Measurements from ENCODE around the gene ETV6.

The ETV6 gene

DNA sequence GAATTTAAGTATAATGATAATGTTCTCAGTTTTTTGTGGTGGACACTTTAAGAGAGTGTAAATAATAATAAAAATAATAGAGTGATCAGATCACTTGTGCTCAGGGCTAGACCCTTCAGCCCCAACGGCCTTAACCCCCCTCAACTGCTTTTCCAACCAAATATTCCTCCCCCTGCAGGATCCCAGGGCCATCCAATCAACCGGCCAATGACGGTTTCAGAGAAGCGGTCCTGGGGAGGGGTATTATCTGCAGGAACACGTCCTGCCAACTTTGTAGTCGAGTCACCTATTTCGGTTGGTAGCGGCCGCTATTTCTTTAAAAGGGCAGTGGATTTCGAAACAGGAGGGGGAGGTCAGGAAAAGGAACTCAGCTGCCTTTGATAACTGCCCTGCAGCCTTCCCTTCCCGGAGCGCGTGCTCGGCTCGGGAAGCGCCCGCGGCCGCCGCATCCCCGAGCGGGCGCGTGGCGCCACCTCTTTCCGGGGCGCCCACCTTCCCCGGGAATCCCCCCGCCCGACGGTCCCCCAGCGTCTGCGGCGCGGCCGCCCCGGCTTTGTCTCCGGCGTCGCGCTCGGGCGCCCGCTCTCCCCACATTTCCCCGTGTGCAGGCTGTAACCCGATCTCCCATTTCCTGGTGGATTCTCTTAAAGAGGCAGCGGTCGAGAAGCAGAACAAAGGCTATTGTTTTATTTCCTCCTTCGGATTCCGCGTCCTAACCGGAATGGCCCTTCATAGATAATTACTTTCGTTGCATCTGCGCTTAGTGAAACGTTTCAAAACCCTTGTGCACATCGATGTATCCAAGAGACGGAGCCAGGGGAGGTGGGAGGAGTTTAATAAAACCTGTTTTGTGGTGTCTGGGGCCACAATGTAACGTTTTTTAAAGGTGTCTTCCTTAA, 711 bp upstream of the ETV6 start:
- peak; percentile 59 for DNase-seq

DNA sequence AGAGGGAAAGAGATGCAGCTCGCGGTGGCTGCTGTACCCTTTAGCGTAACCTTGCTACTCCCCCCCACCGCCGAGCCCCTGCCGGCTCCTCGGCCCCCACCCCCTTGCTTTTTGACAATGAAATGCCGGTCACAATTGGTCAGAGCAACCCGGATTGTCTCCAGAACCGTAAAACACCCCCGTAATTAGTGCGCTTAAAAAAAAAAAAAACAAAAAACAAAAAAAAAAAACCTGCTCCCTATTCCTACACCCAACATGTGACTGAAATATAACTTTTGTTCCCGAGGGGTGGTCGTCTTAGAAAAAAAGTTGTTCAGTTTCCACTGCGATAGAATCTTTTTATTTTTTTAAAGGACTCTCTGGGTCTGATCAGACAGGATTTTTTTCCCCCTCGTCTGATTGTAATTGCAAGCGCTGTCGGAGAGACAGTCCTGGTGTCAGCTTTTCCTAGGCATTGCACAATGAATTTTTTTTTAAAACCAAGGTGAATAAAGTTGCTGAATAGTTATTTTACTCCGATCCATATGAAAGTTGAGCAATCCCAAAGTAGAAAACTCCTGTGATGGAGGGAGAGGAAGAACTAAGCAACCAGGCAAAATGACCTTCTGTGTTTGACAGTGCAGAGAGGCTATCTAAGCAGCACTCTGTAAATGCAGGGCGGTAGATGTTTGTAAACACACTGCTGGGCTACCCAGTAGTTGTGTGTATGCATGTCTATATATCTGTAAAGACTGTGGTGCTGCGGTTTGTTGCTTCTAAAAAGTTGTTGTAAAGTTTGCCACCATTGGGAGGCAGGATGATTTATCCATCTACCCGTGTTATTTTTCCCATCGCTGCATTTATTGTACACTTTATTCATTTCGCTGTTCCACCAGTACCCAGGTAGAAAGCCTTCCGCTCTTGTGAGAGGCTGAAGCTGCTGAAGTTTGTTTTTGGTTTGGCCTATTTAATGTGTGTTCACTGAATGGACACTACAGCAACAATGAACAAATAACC, 1.1 kb downstream of the ETV6 start:
- DNase-seq, result peak; percentile 17

DNA sequence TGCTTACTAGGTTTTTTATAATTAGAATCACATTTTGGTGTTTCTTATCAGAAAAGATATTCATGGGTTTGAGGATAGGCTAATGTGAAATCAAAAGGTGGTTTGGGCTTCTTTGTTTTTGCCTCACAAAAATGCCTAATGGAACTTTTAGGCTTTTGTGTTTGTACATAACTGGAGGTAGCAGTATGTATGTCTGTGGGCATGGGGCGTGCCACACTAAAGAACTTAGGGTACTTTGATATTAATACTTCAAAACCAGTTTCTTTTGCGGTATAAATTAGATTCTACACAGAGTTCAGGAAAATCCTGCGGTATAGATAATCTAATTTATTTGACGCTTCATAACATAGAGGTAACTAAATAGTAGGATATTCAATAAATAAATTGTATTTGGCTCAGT, 1.9 kb downstream of the ETV6 start:
- DNase-seq, result peak; percentile 27

DNA sequence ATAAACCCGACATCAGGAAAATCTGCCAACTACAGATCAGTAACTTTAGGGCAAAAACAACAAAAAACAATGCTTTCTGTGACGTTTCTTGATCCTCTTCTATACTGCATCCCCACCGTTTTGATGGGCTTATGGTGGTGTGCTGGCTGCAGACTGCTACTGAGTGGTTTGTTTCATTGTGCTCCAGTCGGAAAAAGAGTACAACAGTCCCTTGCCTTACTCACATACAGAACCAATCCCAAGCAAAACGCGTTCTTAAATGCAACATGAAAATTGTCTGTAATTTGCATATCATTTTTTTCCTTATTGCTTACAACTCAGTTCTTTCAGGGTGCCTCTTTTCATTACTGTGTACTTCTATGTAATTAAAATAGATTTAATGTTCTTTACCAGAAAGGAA, 2.3 kb downstream of the ETV6 start:
- DNase-seq, result no peak

DNA sequence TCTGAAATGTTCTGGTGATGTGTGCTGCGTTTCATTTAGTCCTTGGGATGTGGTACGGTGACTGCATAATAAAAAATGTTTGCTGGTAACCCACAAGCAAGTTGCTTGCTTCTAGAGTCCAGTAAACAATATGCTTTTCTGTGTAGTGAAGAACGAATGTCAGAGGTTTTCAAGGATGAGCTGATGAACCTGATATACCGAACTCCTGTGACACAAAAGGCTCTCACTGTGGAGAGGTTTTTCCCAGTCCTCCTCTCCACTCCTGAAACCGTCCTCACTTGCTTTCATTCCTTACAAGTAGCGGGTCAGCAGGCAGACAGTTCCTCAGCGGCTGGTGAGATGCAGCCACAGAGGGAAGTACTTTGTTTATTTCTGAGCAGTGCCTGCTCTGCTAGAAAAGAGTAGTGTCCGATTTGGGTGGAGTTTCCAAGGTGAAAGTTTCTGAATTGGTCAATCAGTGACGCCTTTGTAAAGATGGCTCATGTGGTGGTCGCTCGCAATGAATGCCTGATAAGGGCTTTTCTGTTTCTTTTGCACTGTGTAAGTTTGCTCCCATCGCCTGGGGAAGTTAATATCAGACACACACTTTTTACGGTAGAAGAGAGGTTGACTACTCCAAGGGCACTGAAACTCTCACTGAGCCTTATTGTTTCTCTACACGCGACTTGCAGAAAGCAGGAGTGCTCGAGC, 3.0 kb downstream of the ETV6 start:
- DNase-seq, result no peak

DNA sequence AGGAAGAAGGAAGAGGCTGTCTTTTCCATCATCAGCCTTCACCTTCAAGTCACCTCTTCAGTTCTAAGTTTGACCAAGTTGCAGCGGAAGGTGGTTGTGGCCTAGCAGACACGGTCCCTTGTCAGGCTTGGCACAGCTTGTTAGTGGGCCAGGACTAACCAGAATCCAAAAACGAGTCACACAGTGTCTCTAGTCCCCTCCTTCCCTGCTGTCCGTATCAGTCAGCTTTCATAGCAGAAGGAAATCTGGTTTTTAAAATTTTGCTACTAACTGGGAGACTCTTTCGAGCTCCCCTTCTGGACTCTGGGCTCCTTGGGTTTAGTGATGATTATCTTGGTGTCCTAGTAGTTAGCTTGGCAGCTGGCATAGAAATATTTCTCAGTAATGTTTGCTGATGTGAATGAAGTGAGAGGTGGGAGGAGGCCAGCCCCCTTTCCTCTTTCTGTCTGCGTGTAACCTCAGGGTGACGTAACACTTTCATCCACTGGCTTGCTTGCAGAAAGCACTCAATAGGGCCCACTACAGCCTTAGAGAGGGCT, 3.8 kb downstream of the ETV6 start:
- DNase-seq, result peak; percentile 37

DNA sequence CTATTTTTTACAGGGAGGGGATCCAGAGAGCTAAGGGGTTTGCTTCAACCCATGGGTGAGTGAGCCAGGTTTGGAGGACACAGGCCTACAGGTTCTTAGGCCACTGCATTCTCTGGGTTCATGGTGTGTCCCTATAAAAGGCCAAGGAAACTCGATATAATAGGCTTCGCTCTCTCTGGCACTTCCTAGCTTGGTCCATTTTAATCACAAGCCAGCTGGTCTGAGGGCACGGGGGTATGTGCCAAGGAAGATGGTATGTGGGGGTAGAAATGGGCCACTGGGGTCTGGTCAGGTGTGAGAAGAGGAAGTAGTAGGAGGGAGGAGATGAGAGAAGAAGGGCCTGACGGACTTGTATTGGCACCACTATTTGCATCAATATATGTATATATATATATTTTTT, 4.9 kb downstream of the ETV6 start:
- no peak for DNase-seq

DNA sequence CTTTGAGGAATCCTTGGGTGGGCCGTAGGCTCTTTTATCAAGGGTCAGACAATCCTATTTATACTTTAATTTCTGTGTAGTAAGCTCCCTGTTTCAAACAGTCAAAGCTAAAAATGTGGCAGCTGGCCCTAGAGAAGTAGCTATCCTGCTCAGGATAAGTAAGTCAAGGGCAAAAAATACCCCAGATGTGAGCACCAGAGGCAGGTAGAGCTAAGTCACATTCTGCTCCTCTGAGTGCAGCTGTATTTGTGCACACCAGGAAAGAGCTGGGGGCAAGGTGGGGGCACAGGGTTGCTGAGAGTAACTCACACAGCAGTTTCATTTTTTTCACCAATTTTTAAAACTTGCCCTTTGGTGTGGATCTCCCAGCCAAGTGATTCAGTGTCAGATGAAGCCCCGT, 5.3 kb downstream of the ETV6 start:
- DNase-seq, result no peak

DNA sequence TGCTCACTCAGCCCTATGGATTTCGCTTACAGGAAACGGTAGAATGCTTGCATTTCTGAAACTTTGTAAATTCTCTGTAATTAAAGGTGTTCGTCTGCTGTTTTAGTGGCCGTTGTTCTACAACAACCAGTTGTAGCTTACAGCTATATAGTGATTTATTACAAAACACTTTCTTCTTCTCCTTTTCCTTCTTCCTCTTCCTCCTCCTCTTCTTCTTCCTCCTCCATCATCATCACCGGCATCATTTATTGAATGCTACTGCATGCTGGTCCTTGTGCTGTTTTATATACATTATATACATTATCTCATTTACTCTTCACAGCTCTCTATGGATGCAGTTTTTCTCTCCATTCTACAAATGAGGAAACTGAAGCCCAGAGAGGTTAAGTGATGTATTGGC, 6.4 kb downstream of the ETV6 start:
- DNase-seq, result no peak

DNA sequence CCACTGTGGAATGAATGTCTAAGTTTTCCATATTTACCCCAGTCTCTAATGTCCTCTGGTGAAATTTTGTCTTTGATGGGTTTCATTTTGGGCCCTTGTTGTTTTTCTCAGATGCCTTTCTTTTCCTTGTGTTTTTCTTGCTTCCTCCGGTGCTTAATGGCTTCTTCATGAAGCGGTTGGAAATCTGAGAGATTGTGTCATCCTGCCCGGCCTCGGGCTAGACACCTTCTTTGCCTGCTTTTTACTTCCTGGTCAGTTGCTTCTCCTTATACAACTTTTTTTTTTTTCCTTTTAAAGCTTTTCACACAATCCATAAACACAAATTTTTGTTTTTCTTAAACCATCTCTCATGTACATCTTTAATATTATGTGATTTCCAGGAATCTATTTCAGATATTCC, 7.1 kb downstream of the ETV6 start:
- DNase-seq, result no peak

DNA sequence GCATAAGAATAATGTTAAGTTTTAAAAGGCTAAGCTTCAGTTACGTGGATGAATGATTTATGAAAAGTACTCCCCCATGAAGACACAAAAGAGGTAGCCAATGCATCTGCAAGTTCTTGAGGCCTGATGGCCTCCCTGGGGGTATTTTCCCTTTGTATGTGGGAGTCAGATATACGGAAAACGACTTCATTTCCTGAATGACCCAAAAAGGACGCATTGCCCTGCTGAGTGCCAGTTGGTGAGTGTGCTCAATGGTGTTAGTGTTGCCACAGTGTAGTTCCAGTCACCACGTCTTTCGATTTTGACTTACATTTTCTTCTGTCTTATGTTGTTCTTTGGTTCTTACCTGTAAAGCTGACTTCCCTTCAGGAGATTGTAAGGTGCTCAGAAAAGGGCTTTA, 8.0 kb downstream of the ETV6 start:
- no peak for DNase-seq

DNA sequence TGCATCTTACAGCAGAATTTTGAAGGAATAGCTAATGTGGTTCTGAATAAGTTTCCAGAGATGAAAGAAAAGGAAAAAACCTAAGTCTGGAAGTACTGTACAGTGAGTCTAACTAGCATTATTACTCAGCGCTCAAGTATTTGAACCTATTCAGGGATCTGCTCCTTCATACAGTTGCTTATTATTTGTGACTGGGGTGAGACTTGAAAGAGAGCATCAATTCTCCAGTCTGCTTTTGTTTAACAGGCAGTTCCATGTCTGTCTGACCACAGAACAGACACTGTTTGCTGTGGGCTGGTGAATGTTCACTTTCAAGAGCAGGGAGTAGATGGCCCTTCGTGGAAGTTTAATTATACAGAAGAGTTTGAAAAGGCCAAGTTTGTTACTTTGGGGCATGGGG, 9.3 kb downstream of the ETV6 start:
- DNase-seq, result no peak

DNA sequence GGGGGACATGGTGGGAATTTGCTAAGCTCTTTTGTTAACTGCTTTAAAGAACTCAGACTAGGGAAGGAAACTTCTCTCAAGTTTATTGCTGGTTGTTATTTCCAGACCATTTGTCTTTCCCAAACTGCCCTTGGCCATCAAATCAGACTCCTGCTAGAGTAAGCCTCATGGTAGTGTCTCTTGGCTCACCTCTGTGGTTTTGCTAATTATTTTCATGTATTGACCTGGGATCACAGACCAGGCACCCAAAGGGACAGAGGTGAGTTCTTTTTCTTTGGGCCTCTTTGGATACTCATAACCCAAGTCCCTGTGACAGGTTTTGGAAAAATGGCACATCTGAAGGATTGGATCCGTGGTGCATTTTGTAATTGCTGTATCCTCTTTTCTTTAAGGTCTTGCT, 11.2 kb downstream of the ETV6 start:
- no peak for DNase-seq

DNA sequence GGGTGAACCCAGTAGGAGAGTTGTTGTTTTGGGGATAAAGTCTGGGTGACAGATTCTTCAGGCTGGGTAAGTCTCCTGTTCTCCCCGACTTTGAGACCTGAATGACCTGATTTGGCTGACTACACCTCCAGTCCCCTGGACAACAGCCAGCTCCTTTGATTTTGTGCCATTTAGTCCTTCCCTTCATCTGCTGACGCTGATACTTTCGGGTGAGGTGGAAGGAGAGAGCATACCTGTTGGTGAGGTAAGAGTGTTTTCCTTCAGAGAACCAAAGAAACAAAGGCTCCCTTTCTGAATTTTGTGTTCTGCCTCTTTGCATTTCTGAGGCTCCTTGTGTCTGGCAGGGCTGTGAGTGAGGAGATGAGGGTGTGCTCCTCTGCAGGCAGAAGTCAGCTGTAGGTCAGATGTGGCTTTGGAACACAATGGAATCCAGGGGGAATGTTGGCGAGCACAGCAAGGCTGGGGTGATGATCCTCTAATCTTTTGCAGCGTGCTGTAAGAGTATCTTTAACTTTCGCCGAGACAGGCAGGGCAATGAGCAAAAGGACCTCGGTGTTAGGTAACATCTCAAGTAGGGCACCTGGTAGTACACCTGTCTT, 12.1 kb downstream of the ETV6 start:
- DNase-seq, result no peak

DNA sequence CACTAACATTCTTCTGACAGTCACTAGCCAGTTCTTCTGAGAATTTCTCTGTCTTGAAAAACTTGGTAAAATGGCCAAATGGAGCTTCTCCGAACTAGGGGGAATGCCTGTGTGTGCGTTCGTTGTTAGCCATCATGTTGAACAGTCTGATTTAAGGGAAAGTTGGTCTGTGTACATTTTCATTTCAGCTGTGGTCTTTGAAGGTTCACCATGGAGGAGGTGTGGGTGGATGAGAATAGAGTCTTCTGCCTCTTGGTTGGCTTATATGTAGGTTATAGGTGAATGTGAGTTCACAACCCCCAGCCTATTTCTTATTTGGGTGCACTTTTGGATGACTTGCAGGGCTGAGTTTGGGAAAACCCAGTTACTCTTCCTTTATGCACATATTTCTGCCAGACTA, 12.9 kb downstream of the ETV6 start:
- no peak for DNase-seq

DNA sequence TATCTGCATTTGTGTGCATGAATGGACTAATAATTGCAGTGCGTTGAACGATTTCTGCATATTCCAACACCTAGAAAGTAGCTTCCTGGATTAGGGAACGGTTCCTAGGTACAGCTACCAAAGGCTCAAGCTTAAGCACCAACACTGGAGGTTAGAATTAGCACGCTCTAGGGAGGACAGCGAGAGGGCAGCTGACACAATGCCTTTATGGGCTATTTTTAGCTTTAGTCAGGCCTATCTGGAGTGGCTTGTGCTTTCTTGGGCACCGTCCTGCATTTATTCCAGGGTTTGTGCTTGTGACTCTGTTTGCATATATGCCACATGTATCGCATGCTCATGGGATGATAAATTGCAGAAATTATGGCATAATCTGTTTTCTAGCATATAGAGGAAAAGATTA, 13.7 kb downstream of the ETV6 start:
- no peak for DNase-seq

DNA sequence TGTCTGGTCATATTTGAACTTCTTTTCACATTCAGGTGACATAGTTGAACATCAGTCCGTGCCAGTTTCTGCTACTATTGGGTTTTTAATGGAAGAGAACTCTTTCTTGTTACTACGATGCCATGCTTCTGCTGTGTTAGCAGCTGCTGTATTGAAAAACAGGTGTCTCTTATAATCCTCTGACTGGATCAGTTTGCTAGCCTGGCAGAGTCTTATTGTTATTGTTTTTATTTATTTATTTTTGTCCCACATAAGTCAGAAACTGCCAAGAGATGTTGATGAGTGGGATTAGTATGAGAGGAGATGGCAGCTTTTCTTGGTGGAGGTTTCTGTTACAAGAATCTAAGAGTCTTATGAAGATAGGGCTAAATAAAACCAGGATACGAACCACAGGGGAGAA, 14.6 kb downstream of the ETV6 start:
- no peak for DNase-seq

DNA sequence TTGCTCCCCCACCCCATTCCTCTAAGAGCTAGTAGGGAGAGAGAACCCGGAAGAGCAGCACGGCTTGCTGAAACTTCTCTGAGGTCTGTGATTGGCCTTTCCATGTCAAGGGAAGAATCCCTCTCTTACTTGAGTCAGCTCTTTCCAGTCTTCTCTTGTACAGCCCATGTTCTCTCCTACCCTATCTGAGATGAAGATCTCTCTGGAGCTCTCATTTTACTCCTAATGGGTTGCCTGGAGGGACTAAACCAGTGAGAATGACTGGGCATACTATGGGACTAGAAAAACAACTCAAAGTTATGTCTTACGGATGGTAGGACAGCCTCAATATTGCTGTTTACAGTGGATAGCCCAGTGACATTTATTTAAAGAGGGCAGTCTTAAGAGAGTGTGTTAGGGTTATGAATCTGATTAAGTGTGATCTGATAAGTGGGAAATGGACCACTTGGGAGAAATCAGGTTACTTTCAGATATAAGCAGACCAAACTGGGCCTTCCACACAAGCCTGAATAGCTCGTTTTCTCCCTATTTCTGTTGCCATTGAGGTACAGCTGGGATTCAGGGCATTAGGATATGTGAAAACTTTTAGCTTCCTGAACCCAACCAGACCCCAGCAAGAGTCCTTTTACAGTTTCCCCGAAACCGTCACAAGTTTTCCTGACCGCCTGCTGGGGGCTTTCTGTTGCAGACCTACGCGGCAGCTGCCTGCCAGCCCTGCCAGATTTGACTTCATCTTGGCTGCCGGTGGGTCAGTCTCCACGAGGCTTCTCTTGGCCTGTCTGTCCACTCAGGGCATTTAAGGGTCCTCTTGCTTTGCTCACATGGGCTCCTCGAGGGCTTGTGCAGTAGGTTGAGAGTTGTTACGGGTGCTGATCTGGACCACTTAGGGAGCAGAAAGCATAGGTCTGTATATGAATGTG, 16.9 kb downstream of the ETV6 start:
- no peak for DNase-seq

DNA sequence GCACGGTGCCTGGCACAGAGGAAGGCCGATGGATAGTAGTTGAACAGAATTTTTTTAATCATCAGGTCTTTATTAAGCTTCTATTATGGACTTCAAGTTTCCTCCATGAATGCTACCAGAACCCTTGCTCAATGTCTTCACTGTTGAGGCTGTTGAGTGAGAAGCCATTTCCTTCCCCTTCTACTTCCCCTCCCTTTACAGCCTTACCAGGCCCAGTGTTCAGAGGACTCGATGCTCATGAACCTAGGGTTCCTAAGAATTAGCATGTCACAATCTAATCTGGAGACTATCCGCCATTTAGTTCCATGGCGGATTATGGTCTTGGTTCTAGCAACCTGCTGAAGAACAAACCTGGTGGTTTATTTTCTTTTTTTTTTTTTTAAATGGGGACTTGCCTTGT, 17.7 kb downstream of the ETV6 start:
- DNase-seq, result no peak

DNA sequence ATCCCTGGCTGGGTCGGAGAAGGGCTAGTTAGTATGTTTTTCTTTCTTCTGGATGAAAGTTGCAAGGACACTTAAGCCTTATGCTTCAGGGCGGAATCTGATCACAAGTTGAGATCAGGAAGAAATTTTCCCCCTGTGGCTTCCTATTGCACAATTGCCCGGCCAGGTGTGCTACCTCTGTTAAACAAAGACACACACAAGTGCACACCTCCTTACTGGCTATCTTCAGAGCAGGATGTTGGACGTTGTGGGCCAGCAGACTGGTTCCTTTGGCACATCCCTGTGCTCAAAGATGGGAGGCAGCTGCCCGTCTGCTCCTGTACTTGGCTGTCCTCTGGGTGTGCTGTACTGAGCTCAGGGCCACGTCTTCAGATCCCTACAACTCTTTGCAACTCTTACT, 19.1 kb downstream of the ETV6 start:
- DNase-seq, result no peak

DNA sequence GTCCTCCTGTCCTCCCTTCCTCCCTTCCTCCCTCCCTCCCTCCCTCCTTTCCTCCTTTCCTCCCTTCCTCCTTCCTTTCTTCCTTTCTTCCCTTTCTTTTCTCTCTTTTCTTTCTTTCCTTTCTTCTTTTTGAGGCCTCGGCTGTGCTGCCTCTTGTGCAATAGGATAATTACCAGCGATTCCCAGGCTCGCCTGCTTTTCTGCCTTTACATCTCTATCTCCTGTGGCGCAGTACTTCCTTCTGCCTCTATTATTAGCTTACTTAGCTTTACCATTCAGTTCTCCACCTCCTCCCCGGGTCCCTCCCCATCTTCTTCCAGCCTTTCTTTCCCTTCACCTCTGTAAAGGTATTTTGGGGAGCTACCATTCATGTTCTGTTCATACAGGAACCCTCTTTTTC, 19.9 kb downstream of the ETV6 start:
- DNase-seq, result no peak
